Measurements from ENCODE around the gene PIK3R1. TPM values are rescaled to one million over a fixed set of nuclear protein-coding genes. Genes with fewer than 3 reads are reported as not detected.

The PIK3R1 gene
- 16.1 TPM for polyA plus RNA-seq (2012; ENCODE audit: insufficient read depth, insufficient read length)

DNA sequence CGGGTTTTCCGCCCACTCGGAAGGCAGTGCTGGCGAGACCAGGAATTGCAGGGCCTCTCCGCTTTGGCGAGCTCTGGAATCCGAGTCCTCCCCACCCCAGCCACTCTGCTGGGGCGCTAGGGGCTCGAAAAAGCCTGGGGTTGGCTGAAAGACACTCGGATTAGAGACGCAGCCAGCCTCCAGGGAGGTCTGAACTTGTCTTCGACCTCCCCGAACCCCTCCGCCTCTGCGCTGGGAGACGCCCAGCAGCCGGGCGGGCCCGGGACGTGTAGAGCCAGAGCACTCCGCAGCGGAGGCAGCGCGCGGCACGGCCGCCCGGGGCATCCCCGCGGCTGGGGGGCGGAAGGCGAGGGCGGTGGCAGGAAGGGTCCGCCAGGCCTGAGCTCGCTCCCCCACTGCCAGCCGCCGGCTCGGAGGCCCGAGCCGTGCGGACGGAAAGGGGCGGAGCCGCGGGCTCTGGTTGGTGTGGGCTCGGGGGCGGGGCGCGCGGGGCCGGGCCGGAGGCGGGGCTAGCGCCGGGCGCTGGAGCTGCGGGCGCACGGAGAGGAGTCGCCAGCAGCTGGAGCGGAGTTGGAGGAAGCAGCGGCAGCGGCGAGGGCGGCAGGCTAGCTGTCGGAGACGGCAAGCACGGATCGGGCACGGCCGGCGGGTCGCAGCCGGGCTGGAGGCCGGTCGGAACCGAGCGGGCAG lies at the start of gene PIK3R1:
Gene PIK3R1, plus strand, starts transcription at position 549 of the 690 bp plus-strand sequence. CDS start 10,920 bp downstream, outside the sequence.
- peak within 1 kb of the TSS; percentile 69 for H3K4me3 ChIP-seq (ENCODE audit: low read length)
- DNase-seq (ENCODE audit: low read depth, low spot score), result peak; percentile 79

- no peak overlapping the region for H3K4me3 ChIP-seq (ENCODE audit: low read length)
- no peak for DNase-seq (ENCODE audit: low read depth, low spot score)
Measured at GRCh38 chr5:68167195-68167651, 48.3 kb upstream of the PIK3R1 start.

GRCh38 chr5:68169903-68170302 lies 45.7 kb upstream of the PIK3R1 start:
- H3K4me3 ChIP-seq (ENCODE audit: low read length), result no peak overlapping the region
- DNase-seq (ENCODE audit: low read depth, low spot score), result no peak

DNA sequence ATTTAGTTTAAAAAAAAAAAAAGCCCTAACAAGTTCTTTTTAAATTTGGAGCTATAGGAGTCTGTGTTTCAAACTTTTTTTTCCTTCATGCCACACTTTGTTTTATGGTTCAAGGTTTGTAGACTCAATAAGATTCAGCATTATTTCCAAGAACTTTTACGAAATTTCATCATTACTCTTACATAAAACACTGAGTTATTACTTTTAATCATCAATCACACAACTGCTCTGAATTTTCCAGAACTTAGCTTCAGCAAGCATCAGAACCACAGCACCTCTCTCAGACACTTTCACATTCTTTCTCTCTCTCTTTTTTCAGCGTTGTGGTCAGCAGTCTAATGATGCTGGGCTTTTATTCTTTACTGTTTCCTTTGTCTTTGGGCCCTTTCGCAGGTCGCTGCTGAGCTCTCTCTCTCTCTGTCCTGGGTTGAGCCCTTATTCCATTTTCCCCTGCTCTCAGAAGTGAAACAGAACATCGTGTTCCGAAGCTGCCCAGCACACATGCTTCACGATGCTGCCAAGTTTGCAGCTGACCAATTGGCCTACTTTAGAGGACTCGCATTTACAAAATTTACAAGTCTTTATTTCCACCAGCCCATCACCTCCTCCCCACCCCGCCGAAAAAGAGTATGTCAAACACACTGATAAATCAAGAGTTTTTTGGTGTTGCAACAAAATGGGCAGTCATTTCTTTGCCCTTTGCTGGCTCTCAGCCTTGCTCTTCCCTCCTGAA lies 44.6 kb upstream of the PIK3R1 start:
- DNase-seq (ENCODE audit: low read depth, low spot score), result no peak
- no peak overlapping the region for H3K4me3 ChIP-seq (ENCODE audit: low read length)

GRCh38 chr5:68172314-68172713 lies 43.2 kb upstream of the PIK3R1 start:
- no peak for DNase-seq (ENCODE audit: low read depth, low spot score)

GRCh38 chr5:68173007-68173406 lies 42.5 kb upstream of the PIK3R1 start:
- no peak for DNase-seq (ENCODE audit: low read depth, low spot score)
- H3K4me3 ChIP-seq (ENCODE audit: low read length), result no peak overlapping the region

More at GRCh38 chr5:68172314-68172713, 43.2 kb upstream of the PIK3R1 start:
- no peak overlapping the region for H3K4me3 ChIP-seq (ENCODE audit: low read length)

- no peak overlapping the region for H3K4me3 ChIP-seq (ENCODE audit: low read length)
- DNase-seq (ENCODE audit: low read depth, low spot score), result no peak
Measured at GRCh38 chr5:68176253-68176652, 39.3 kb upstream of the PIK3R1 start.

- H3K4me3 ChIP-seq (ENCODE audit: low read length), result no peak overlapping the region
- DNase-seq (ENCODE audit: low read depth, low spot score), result no peak
Measured at GRCh38 chr5:68176802-68177479, 38.6 kb upstream of the PIK3R1 start.

DNA sequence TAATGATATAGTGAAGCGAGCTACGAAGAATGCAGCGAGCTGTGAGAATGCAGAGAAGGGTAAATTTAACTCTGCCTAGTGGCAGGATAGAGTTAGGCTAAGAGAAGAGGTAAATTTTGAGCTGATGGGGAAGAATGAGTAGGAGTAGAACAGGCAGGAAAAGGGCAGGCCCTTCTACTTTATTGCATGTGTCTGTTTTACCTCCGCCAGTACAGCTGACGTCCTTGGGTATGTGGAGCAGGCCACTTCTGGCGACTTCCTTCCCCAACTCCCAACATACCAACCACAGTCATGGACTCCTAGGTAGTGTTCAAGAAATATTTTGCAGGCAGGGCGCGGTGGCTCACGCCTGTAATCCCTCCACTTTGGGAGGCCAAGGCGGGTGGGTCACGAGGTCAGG lies 37.9 kb upstream of the PIK3R1 start:
- no peak overlapping the region for H3K4me3 ChIP-seq (ENCODE audit: low read length)
- DNase-seq (ENCODE audit: low read depth, low spot score), result no peak

DNA sequence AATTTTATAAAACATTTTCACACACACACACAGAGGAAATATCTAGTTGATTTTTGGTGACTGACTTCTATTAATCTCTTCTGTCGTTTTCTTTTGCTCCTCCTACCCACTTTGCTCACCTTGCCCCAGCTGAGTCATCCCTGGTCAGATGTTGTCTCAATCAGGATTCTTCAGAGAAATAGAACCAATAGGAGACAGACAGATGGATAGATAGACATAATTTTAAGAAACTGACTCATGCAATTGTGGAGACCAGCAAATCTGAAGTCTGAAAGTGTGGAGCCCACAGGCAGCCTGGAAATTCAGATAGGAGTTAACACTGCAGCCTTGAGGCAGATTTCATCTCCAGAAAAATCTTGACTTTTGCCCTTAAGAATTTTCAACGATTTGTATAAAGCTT lies 37.0 kb upstream of the PIK3R1 start:
- no peak for DNase-seq (ENCODE audit: low read depth, low spot score)
- no peak overlapping the region for H3K4me3 ChIP-seq (ENCODE audit: low read length)

- H3K4me3 ChIP-seq (ENCODE audit: low read length), result no peak overlapping the region
- DNase-seq (ENCODE audit: low read depth, low spot score), result no peak
Measured at GRCh38 chr5:68180121-68181038, 35.2 kb upstream of the PIK3R1 start.

DNA sequence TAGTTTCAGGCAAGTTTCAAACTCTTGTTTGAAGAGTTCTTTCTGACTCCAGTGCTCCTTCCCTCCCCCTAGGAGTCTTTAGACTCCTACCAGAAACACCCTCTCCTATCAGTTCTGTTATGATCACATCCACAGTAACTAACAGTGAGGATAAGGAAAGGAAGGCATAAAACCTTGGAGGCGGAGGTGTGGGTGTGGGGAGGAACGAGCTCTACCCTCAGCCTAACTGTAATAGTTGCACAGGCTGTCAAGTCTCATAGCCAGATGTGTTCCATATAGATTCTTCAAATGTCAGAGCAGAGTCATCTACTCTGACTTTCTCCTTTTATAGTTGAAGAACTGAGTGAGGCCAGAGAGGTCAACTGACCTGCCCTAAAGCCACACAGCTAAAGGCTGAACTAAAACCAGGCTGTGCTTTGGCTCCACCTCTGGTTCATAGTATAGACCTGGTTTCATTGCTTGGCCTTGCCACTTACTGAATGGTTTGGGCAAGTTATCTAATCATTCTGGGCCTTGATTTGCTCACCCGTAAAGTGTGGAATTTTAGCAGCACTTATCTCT lies 34.4 kb upstream of the PIK3R1 start:
- H3K4me3 ChIP-seq (ENCODE audit: low read length), result no peak overlapping the region
- no peak for DNase-seq (ENCODE audit: low read depth, low spot score)

- no peak overlapping the region for H3K4me3 ChIP-seq (ENCODE audit: low read length)
- DNase-seq (ENCODE audit: low read depth, low spot score), result no peak
Measured at GRCh38 chr5:68182094-68182493, 33.5 kb upstream of the PIK3R1 start.

DNA sequence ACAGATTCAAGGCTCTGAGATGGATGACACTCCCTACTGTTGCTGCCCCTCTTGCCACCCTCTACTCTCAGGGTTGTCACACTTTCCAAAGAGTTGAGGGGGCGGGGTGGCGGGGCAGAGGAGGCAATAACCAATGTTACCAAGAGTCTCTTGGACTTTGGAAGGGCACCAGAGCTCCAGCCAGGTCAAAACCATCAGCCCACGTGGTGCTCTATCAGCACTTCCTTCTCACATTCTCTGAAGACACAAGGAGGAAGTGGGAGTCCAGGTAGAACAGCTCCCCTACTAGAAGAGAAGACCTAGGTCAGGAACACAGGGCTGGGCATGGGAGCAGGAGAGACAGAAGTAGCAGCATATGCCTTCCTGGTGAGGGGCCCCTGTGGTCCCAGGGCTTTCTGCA lies 33.0 kb upstream of the PIK3R1 start:
- DNase-seq (ENCODE audit: low read depth, low spot score), result no peak
- H3K4me3 ChIP-seq (ENCODE audit: low read length), result no peak overlapping the region

DNA sequence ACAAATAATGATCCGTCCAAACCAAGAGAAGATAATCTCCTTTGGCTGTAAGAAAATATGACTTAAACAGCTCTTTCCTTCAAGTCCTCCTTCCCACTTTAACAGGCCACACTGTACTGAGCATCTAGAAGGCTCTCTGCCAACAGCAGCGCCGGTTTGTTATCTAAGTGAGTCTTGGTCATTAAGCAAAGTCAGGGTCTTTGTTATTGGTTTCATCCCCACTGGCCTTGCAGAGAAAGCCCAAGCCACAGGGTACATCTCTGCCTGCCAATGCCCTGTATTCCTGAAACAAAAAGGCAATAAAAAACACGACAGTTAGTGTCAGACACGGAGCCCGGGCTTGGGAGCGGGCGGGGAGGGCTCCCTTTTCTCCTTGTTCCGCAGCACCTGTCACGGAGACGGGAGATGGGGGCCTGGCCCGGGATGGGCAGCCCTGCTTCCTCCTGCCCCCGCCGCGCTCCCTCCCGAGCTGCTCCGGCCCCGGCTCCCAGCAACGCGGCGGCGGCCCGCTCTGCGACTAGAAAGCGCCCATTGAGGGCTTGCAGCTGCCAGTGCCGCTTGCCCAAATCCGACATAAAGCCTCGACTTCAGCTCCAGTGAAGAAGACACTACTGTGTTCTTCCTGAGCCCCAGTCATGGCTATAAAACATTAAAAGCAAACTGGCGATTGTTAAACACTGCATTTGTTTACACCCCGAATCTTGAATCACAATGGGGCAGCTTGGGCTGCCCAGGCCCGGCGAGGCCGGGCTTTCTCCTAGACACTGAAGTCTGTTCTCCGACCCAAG lies 28.1 kb upstream of the PIK3R1 start:
- no peak for DNase-seq (ENCODE audit: low read depth, low spot score)
- H3K4me3 ChIP-seq (ENCODE audit: low read length), result no peak overlapping the region

DNA sequence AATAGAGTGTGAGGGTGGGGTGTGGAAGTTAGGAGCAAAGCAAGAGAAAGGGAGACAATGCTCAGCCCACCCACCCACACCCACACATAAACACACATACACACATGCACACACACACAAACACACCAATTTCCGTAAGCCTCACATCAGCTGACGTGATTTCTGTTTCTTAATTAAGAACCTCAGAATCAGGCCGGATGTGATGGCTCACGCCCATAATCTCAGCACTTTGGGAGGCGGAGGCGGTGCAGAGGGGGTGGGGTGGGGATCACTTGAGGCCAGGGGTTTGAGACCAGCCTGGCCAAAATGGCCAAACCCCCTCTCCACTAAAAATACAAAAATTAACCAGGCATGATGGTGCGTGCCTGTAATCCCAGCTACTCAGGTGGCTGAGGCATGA lies 26.4 kb upstream of the PIK3R1 start:
- H3K4me3 ChIP-seq (ENCODE audit: low read length), result no peak overlapping the region
- DNase-seq (ENCODE audit: low read depth, low spot score), result no peak

DNA sequence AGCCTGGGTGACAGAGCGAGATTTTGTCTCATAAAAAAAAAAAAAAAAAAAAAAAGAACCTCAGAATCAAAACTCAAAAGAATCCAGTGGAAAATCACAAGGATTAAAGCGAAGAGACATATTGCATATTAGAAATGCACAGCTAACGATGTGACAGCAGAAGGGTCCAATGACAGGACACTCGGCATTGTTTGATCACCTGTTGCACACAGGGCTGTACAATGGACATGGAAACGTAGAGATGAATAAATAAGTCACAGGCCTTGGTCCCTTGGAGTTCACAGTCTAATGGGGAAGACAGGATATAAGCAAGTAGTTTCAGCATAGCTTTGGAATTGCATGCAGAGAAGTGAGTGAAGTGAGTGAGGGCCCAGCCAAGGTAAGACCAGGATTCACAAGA lies 25.9 kb upstream of the PIK3R1 start:
- no peak overlapping the region for H3K4me3 ChIP-seq (ENCODE audit: low read length)
- DNase-seq (ENCODE audit: low read depth, low spot score), result no peak

DNA sequence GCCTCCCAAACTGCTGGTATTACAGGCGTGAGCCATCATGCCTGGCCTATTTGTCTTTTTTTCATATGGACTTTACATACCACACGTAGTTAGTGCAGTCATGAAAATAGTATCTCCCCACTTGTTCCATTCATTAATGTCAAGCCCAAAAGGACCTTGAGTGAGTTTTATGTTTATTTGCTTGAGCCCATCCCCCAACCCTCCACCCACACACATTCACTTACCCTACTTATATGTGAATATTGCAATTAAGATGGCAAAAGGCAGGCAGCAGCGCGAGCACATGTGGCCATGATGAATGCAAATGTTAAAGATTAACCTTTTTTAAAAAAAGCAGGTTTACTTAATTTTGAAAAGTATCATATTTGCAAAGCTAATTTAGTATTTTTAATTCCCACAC lies 24.9 kb upstream of the PIK3R1 start:
- DNase-seq (ENCODE audit: low read depth, low spot score), result no peak
- no peak overlapping the region for H3K4me3 ChIP-seq (ENCODE audit: low read length)
